GM18502 (cell line): ENCODE measurements around the gene FOLH1.
"Not testable (repeated sequence)": the region's sequence is repeated elsewhere in the genome, so short reads cannot be mapped to it uniquely, and the experiment has no call there.

ENCODE experiments used
- ATAC-seq: cut with Tn5 transposase; IDR thresholded peaks from one replicate; pipeline ENCODE4 v1.9.1; 2021; ENCODE audit warnings: mild to moderate bottlenecking; ENCODE audit not compliant: unreplicated experiment, poor library complexity

Gene FOLH1

DNA sequence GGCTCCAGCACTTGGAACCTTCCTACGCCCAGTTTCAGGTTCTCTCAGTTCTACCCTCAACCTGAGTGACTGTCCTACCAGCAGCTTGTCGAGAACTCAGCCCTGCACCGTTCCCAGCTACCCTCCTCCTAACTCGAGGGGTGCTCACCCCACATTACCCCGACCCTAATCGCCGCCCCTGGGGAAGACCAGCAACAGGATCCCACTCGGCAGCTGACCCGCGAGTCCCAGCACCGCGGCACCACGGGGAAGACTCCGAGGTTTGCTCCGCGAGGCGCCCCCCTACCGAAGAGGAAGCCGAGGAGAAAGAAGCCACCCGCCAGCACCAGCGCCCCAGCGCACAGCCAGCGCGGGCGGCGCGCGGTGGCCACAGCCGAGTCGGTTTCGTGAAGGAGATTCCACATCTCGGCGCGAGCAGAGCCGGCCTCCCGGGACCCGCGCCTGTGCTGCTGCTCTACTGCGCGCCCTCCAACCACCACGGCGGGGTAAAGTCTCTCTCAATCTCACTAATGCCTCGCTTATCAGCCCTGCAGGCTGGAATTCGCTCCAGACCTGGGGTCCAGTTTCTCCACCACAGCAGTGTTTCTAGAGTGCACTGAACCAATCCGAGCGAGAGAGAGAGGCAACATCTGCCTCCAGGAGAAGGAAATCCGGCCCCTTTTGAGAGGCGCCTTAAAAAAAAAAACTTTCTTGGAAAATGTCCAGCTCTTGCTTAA, at the start of gene FOLH1:
Gene FOLH1 (minus strand): TSS at position 597 of the 716 bp plus-strand sequence. CDS start 193 bp downstream, at position 404.
- peak; percentile 62 for ATAC-seq

DNA sequence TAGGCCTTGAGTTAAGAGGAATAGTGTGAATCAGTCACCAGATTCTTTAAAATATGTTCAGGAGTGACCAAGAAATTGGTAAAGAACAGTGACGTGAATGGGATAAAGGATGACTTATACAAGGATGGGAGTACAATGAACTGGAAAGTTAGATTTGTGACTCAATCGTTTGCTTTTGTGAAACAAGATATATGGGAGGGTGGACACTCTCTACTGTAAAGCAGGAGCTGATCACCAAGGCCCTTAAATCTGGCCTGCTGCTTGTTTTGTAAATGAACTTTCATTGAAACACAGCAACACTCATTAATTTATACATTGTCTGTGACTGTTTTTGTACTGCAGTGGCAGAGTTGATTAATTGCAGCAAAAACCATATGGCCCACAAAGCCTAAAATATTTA, 46.7 kb upstream of the FOLH1 start:
- ATAC-seq: not testable (repeated sequence)

DNA sequence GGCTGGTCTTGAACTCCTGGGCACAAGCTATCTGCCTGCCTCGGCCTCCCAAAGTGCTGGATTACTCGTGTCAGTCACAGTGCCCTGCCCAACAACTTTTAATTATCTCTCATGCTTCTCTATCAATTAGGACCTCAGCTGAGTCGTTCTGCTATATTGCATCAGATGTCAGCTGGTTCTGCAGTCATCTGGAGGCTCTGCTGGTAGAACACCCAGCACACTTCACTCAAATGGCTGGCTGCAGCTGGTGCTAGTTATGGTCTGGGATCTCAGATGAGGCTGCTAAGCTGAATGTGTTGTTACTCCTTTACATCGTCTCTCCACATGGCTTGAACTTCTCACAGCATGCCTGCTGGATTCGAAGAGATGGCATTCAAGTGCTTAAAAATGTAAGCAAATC, 42.8 kb upstream of the FOLH1 start:
- ATAC-seq: not testable (repeated sequence)

DNA sequence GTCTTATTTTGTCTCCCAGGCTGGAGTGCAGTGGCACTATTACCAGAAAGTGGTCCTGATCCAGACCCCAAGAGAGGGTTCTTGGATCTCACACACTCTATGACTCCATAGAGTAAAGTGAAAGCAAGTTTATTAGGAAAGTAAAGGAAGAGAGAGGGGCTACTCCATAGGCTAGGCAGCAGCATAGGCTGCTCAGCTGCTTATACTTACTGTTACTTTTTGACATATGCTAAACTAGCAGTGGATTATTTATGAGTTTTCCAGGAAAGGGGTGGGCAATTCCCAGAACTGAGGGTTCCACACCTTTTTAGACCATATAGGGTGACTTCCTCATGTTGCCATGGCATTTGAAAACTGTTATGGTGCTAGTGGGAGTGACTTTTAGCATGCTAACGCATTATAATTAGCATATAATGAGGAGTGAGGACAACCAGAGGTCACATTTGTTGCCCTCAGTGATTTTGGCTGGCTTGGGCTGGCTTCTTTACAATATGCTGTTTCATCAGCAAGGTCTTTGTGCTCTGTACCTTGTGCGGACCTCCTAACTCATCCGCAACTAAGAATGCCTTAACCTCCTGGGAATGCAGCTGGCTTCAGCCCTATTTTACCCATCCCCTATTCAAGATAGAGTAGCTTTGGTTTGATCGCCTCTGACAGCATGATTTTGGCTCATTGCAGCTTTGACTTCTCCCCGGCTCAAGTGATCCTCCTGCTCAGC, 42.2 kb upstream of the FOLH1 start:
- ATAC-seq: not testable (repeated sequence)

DNA sequence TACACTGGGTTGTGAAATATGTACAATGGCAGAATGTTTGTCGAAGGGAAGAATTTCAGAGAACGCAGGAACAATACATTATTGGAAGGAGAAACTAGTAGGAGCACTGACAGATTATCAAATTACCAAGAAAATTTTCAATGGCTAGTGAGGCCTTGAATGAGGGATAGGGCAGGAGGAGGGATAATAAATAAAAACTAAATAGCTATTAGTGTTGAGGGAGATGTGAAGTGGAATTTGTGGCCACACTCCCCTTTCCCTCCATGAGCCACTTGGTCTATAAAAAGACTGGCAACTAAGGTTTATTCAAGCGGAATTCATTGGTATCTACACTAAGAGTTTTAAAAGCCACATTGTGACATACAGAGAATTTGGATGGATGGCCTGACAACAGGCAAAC, 41.0 kb upstream of the FOLH1 start:
- not testable (repeated sequence) for ATAC-seq

DNA sequence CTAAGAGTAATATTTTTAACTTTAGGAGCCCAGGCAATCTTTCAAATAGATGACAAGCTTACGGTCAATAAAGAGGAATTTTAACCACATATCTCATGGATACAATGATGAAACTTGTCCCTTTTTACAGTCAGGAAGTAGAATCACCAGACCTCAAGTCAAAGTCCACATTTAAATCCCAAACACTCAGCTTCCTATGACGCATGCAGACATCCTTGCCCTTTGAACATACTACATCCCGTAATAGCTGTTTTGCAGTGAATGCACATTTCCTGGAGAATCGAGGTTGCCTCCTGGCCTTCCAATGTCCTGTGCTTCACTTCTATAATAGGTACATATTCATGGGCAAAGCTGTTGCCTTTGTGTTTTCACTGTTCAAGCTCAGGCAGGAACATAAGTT, 25.3 kb upstream of the FOLH1 start:
- ATAC-seq: not testable (repeated sequence)

DNA sequence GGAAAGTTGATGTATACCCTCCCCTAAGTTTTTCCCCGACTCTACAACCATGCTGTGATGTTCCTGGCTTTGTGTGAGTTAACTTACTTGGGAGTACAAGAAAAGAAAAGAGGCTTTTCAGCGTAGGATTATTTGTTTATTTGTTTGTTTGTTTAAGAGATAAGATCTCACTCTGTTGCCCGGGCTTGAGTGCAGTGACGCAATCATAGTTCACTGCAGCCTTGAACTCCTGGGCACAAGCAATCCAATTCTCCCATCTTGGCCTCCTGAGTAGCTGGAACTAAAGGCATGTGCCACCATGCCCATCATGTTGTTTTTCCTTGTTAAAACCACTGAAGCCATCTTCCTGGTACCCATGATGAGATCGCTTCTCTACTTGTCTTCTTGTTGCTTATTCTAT, 24.6 kb upstream of the FOLH1 start:
- ATAC-seq: not testable (repeated sequence)

DNA sequence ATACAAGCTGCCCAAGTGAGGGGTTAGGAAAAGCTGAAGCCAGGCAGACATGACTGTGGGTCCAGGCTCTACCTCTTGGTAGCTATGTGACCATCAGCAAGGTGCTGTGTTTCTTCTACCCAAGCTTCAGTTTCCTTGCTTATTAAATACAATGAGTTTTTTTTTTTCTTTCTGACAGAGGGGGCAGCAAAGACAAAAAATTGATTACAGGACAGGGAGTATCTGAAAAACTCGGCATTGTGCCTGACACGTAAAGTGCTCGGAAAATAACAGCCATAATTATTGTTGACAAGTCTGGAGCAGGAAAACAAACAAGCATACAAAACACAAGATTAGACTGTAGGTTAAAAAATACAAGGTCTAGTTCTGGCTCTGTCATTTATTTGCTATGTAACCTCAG, 23.3 kb upstream of the FOLH1 start:
- ATAC-seq: not testable (repeated sequence)

DNA sequence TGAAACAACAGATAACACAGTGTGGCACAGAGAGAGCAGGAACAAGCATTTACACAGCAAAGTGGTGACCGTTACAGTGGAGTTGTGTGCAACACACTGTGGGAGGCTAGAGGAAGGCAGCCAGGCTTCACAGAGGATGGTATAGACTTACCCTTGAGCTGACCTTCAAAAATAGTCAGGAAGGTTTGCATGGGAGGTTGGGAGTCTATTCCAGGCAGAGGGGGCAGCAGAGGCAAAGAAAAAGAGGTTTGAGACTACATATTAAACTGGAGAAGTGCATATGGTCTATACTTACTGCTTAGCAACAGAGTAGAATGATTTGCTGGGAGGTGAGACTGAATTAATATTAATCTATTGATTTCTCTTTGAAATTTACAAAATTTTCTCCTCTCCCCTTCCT, 22.1 kb upstream of the FOLH1 start:
- ATAC-seq: not testable (repeated sequence)

DNA sequence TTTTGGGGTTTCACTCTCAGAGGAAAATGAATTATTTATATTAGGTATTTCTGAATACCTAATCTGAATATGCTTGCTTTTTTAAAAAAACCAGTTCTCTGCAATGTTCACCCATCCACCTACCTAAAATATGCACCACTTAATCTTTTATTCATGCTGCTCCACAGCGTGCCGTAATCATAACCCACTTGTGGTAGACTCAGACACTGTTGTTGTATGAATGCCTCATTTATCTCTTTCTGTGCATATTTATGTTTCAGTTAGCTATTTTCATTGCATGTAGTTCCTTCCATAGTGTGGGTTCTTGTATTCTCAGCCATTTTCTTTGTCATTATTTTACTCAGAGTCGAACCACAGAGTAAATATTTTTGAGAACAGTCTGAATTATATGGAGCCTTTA, 21.6 kb upstream of the FOLH1 start:
- ATAC-seq: not testable (repeated sequence)

DNA sequence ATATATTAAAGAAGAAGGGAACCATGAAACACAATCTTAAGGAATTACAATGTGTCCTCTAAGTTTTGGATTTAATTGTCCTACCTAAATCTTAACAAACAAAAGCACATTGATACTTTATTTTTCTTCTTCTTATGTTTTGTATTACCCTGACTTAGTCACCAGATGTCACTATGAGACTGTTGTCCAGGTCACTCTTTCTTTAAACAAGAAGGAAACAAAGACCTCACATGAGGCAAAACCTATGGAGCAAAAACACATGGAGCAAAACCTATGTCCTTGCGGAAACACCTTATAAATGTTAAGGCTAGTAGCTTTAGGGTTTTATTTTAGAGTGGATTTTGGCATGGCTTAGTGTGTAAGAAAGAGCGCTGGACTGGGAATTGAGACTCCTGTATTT, 20.7 kb upstream of the FOLH1 start:
- not testable (repeated sequence) for ATAC-seq

DNA sequence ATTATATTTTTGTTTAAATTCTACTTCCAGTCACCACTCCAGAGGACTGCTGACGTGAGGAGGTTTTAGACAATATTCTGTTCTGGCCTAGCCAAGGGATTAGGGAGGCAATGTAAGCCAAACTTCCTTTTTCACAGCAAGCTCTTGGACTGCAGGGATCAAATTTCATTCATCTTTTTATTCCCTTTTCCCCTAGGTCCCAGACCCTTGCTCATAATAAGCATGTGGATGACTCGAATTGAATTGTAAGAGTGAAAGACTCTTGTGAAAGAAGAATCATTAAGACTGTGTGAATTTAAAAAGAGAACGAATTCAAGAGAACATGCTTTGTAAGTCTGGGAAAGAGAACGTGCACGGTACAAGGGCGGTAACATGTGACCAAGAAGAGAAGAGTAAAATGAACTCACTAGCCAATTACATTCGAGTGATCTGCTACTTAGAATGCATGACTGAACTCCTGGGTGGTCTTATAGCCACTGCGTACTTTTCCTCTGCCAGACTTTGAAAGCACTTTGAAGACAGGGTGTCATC, 16.9 kb upstream of the FOLH1 start:
- ATAC-seq: not testable (repeated sequence)

DNA sequence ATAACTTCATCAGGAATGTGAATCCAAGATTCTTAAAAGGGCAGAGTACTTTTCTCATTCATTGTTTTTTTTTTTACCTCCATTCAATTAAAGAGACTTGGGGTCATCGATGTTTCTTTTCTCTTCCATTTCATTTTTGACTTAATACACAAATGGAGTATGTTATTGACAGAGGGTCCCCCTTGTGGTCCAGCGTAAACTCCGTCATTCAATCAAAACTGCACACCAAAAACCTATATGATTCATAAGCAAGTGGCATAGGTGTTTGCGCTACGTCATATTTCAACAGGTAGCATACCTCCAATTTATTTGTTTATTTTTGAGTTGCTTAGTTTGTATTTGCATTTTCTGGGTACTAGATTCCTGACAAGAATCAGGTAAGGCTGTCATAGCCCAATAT, 12.7 kb upstream of the FOLH1 start:
- no peak for ATAC-seq

DNA sequence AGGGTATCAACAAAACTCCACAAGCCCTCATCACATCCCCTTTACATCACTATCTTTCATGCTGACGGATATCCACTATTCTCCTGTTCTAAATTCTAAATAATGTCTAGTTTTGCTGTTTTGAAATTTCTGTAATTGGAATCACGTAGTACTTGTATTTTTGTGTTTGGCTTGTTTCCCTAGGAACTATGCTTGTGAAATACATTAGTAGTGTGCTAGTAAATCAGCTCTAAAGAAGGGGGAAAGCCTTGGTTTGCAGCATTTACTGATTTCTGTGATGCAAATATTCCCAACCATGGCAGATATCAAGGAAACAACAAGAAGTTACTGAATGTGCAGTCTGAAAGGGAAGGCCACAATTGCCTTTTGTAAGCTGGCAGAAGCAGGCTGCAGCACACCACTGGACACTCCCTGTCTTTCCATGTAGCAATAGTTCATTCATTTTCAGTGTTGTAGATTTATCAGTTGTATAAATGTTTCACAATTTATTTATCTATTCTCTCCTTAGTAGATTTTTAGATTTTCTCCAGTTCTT, 4.7 kb upstream of the FOLH1 start:
- no peak for ATAC-seq

DNA sequence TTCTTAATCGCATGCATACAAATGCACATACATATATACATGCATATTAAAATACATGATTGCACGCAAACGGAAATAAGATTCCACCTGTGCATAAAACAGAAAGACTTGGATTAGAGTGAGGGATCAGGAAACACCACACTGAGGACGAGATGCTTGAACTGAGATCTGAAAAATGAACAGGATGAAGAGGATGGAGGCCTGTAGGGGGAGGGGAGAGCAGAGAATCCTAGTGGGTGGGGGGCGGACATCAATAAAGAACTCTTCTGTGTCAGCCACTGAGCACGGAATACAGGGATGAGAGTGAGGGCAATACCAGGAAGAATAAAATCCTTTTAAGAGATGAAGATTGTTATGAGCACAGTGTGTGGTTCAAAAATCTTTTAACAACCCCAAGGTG, 1.4 kb downstream of the FOLH1 start:
- not testable (repeated sequence) for ATAC-seq

DNA sequence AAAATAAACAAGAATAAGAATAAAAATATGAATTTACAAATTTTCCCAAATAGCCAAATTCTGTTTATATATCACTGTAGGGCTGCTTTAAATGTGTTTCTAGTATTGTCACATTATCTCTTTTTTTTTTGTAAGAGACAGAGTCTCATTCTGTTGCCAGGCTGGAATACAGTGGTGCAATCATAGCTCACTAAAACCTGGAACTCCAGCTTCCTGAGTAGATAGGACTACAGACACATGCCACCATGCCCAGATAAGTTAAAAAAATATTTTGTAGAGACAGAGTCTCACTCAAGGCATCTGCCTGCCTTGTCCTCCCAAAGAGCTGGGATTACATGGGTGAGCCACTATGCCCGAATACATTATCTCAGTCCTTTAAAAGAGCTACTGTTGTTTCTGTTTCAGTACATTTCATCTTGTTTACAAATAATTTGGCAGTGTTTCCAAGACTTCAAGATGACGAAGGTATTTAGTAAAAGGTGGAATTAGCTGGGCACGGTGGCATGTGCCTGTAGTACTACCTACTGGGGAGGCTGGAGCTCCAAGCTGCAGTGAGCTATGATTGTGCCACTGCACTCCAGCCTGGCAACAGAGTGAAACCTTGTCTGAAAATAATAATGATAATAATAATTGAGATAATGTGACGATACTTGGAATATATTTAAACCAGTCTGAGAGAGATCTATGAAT, 6.0 kb downstream of the FOLH1 start:
- no peak for ATAC-seq

DNA sequence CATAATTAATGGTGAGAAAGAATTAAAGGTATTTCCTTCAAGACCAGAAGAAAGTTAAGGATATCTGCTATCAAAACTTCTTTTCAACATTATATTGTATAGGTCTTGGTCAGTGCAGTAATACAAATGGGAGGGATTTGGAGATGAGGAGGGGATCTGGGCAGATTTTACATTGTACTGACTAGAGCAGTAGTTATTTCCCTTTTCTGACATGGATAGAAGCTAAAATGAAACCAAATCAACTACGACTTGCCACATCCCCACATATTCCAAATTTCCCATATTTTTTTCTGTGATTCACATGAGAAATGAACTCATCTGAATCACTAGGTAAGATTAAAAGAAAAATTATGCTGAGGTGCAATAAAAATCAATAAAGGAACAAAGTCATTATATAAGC, 11.6 kb downstream of the FOLH1 start:
- ATAC-seq: not testable (repeated sequence)

DNA sequence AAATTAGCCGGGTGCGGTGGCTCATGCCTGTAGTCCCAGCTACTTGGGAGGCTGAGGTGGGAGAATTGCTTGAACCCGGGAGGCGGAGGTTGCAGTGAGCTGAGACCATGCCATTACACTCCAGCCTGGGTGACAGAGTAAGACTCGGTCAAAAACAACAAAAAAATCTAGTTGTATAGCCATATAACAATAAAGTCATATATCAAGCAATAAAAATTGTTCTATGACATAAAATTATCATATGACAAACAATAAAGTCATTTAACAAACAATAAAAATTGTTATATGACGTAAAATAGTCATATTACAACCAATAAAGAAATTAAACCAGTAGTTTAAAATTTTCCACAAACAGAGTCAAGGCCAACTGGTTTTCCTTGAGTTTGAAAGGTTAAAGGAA, 12.4 kb downstream of the FOLH1 start:
- ATAC-seq: not testable (repeated sequence)

DNA sequence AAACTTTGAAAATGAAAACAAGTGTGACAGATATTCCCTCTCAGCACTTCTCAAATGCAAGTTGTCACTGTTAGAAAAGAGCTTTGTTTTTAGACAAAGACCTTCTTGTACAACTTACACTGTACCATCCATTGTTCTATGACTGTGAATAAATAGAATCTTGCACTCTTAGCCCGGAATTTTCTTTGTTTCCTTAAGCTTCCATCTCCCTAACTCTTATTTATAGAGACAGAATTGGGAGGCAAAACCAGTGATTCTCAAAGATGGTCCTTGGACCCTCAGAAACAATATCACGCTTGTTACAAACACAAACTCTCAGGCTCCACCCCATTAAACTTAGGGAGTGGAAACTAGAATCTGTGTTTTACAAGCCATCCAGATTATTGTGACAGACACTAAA, 18.1 kb downstream of the FOLH1 start:
- not testable (repeated sequence) for ATAC-seq

DNA sequence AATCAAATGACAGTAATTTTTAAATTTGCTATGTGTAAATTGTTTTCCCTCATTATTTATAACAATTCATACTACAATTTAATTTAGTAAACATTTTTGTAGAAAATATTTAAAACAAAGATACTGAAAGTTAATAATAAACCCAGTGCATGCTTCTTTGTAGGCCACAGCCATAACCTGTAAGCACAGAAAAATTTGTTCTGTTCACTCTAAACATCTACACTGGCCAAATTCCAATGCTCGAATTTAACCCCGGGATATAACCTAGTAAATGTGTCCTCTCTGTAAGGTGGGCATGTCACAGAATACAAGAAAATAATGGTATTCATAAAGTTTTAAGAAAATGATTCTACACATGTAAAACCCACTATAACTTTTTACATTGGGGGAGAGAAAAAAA, 22.2 kb downstream of the FOLH1 start:
- ATAC-seq: not testable (repeated sequence)

DNA sequence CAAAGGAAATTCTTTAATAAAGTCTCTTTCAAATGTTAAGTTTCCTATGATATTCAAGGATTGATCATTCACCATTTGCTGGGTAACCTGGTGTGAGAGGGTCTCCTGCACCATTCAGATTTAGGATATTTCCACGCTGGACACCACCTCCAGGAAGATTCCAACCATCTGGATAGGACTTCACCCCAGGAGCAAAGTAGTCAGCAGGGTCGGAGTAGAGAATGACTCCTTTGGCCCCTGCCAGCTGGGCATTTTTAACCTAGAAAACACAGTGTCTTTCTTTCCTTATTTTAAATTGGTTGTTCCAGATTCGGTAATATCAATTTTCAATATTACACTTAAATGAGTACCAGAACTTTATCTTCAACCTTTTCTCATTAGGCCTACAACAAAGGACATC, 22.8 kb downstream of the FOLH1 start:
- not testable (repeated sequence) for ATAC-seq
